Stomach (tissue), 4 donors: ENCODE measurements around the gene LGALS3BP.

ENCODE experiments used
- CTCF ChIP-seq, 7 experiments: fragments of 450-650 bp in 4 of 7; fragments of 200-600 bp in 3 of 7; sonication (generic) in 3 of 7; IDR thresholded peaks; one replicate each; pipeline ENCODE4 v1.5.1; 2016 to 2019; ENCODE audit warnings: antibody characterized with exemption in 7 of 7, control low read depth in 2 of 7, mild to moderate bottlenecking in 1 of 7
- EP300 ChIP-seq: sonication (generic); formaldehyde crosslinking; IDR thresholded peaks from one replicate; pipeline ENCODE4 v1.6.1; 2017; ENCODE audit warnings: antibody characterized with exemption

GRCh38 chr17:79006046-79006445 is 26.3 kb upstream of the LGALS3BP start:
- no peak for TF ChIP-seq CTCF (IDR thresholded peaks at IDR 0.05)
- TF ChIP-seq EP300 = no peak
